ENCODE measurements around the gene AUTS2.
A peak's percentile ranks its signal among the peaks of the same experiment; 100 is the strongest.

DNA sequence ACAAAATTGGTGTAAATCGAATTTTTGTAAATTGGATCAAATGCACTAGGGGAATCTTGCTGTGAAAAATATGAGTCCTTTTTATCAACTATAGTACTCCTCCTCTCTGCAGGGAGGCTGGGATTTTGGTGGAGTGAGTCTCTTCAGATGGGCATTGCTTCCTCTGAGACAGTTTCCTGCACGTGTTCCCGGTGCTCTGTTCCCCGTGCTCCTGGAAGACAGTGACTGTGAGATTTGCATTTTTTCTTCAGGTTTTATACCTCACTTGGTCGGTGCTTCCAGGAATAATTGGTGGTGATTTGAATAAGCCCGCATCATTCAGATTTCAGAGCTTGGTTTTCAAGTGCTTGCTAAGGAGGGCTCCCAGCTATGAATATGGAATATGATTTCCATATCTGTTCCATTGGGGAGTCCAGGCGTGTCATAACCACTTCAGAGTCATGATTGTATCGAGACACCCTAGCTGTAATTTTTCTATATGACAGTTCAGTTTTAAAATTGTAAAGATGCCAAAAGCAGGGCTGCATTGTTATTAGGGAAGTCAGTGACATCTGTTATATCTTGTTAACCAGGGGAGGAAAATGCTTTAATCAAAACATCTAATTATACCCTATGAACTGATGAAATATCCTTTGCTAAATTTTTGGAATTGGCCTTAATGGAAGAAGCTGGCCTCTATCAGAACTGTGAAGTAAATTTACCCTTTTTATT is 12.3 kb downstream of the AUTS2 start:
- TF ChIP-seq, protein P1, sequence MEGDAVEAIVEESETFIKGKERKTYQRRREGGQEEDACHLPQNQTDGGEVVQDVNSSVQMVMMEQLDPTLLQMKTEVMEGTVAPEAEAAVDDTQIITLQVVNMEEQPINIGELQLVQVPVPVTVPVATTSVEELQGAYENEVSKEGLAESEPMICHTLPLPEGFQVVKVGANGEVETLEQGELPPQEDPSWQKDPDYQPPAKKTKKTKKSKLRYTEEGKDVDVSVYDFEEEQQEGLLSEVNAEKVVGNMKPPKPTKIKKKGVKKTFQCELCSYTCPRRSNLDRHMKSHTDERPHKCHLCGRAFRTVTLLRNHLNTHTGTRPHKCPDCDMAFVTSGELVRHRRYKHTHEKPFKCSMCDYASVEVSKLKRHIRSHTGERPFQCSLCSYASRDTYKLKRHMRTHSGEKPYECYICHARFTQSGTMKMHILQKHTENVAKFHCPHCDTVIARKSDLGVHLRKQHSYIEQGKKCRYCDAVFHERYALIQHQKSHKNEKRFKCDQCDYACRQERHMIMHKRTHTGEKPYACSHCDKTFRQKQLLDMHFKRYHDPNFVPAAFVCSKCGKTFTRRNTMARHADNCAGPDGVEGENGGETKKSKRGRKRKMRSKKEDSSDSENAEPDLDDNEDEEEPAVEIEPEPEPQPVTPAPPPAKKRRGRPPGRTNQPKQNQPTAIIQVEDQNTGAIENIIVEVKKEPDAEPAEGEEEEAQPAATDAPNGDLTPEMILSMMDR (IDR thresholded peaks at IDR 0.05; ENCODE audit: poor library complexity, severe bottlenecking): no peak
- TF ChIP-seq POLR2AphosphoS5 (IDR thresholded peaks at IDR 0.05) (no peak), EP300 (conservative IDR thresholded peaks at IDR 0.05; ENCODE audit: poor library complexity, severe bottlenecking) (no peak), RAD21 (conservative IDR thresholded peaks at IDR 0.05) (peak; percentile 10), EZH2 (IDR thresholded peaks at IDR 0.05; ENCODE audit: borderline replicate concordance, insufficient read depth, low read length, poor library complexity, severe bottlenecking) (no peak), SMC3 (conservative IDR thresholded peaks at IDR 0.05; ENCODE audit: poor library complexity) (no peak)
- TF ChIP-seq, protein P2, sequence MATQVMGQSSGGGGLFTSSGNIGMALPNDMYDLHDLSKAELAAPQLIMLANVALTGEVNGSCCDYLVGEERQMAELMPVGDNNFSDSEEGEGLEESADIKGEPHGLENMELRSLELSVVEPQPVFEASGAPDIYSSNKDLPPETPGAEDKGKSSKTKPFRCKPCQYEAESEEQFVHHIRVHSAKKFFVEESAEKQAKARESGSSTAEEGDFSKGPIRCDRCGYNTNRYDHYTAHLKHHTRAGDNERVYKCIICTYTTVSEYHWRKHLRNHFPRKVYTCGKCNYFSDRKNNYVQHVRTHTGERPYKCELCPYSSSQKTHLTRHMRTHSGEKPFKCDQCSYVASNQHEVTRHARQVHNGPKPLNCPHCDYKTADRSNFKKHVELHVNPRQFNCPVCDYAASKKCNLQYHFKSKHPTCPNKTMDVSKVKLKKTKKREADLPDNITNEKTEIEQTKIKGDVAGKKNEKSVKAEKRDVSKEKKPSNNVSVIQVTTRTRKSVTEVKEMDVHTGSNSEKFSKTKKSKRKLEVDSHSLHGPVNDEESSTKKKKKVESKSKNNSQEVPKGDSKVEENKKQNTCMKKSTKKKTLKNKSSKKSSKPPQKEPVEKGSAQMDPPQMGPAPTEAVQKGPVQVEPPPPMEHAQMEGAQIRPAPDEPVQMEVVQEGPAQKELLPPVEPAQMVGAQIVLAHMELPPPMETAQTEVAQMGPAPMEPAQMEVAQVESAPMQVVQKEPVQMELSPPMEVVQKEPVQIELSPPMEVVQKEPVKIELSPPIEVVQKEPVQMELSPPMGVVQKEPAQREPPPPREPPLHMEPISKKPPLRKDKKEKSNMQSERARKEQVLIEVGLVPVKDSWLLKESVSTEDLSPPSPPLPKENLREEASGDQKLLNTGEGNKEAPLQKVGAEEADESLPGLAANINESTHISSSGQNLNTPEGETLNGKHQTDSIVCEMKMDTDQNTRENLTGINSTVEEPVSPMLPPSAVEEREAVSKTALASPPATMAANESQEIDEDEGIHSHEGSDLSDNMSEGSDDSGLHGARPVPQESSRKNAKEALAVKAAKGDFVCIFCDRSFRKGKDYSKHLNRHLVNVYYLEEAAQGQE (IDR thresholded peaks at IDR 0.05; ENCODE audit: borderline replicate concordance): peak; percentile 23
